ENCODE data around the gene NTM. TPM values are rescaled to one million over a fixed set of nuclear protein-coding genes. Genes with fewer than 3 reads are reported as not detected.
"Not testable (repeated sequence)": the region's sequence is repeated elsewhere in the genome, so short reads cannot be mapped to it uniquely, and the experiment has no call there.

NTM gene
- total and polyA plus RNA-seq, 12 donors: 0.43 to 3.0 (median 1.3) TPM

DNA sequence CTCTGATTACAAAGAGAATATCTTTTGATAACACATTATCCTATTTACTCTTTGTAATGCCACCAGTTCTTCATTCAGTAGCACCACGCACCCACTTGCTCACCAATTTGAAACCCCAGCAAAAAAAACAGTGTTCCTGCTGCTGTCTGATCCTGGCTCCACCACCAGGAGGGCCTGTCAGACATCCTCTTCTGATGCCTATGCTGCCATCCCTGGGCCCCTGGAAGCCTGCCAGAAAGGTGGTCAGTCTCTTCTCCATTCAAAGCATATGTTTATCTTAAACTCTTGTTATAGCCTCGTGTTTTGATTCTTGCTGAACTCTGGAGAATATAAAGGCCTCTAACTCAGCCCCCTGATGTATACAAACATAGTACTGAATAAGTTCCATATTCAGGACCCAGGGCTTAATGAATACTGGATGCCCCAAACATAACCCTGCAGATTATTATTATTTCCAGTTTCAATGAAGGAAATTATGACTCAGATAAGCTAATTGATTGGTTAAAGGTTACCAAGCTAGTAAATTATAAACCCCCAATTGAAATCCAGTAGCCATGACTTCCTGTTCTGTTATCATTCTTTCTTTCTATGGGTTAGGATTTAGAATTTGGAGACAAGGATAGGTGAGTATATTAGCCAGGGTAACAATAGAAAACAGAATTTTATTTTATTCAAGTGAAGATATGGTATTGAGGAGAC lies 116.7 kb downstream of the NTM start:
- TF ChIP-seq, protein P1, sequence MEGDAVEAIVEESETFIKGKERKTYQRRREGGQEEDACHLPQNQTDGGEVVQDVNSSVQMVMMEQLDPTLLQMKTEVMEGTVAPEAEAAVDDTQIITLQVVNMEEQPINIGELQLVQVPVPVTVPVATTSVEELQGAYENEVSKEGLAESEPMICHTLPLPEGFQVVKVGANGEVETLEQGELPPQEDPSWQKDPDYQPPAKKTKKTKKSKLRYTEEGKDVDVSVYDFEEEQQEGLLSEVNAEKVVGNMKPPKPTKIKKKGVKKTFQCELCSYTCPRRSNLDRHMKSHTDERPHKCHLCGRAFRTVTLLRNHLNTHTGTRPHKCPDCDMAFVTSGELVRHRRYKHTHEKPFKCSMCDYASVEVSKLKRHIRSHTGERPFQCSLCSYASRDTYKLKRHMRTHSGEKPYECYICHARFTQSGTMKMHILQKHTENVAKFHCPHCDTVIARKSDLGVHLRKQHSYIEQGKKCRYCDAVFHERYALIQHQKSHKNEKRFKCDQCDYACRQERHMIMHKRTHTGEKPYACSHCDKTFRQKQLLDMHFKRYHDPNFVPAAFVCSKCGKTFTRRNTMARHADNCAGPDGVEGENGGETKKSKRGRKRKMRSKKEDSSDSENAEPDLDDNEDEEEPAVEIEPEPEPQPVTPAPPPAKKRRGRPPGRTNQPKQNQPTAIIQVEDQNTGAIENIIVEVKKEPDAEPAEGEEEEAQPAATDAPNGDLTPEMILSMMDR (IDR thresholded peaks at IDR 0.05): no peak
- no peak for DNase-seq
- Histone ChIP-seq H3K27me3 (no peaks in the 10 kb centered on the region), H3K9me3 (no peaks in the 10 kb centered on the region), H3K4me1 (no peaks in the 10 kb centered on the region), H3K36me3 (no peaks in the 10 kb centered on the region), H3K27ac (no peak overlapping the region), H3K4me3 (no peak overlapping the region)
- WGBS, 2 donors: 55 to 65% methylated on average over 2 of the region's 2 CpGs
- intact Hi-C loops (cut with DNase I): no loop called here
- ATAC-seq: no peak

DNA sequence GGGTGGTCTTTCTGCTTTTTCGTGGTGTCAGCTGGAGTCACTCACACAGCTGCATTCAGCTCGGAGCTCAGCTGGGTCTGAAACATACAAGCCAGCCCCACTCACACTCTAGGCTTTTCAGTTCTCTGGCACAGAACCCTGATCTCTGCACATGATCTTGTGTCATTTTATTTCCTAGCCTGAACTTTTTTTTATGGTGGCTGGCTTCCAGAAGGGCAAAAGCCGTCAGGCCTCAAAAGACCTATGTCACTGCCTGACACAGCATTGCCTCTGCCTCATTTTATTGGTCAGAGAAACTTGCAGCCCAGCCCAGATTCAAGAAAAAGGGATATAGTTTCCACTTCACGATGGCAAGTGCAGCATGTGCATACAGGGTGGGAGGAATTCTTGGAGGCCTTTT lies 117.8 kb downstream of the NTM start:
- intact Hi-C loops (cut with DNase I): no loop called here
- DNase-seq (no peak), ATAC-seq (peak in 1 of 8 donors; percentile 64)
- TF ChIP-seq, protein P1 (IDR thresholded peaks at IDR 0.05): no peak
- 46 to 52% methylated on average over 4 of the region's 4 CpGs for WGBS, 2 donors
- H3K27ac ChIP-seq: no peak overlapping the region
- H3K27me3 ChIP-seq: no peaks in the 10 kb centered on the region
- H3K4me1 ChIP-seq: no peaks in the 10 kb centered on the region
- H3K4me3 ChIP-seq: no peak overlapping the region
- no peaks in the 10 kb centered on the region for H3K36me3 ChIP-seq
- H3K9me3 ChIP-seq: no peaks in the 10 kb centered on the region

DNA sequence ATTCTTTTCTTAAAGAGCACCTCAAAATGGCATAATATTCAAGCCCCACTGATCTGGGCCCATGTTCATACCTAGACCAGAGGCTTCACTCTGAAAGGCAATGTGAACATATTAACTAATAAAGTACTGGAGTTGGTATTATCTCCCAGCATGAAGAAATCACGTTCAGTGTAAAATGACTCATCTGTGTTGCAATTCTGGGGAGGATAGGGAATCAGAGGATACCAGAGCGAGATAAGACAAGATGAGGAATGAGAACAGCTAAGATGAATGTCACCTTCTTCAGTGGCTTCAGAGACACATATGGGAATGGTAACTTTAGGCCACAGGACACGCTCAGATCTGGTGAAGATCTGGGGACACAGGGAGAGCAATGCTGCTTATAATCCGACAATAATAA lies 121.1 kb downstream of the NTM start:
- Histone ChIP-seq H3K27ac (no peak overlapping the region), H3K27me3 (no peaks in the 10 kb centered on the region), H3K4me3 (no peak overlapping the region), H3K9me3 (no peaks in the 10 kb centered on the region), H3K36me3 (no peaks in the 10 kb centered on the region), H3K4me1 (peaks cover 0 to 9% (median 0%) of the 10 kb centered on the region in 9 donors)
- 74 to 75% methylated on average over 4 of the region's 4 CpGs for WGBS, 2 donors
- no peak for DNase-seq
- intact Hi-C loops (cut with DNase I): no loop called here
- TF ChIP-seq, protein P1 (IDR thresholded peaks at IDR 0.05): no peak
- no peak for ATAC-seq

DNA sequence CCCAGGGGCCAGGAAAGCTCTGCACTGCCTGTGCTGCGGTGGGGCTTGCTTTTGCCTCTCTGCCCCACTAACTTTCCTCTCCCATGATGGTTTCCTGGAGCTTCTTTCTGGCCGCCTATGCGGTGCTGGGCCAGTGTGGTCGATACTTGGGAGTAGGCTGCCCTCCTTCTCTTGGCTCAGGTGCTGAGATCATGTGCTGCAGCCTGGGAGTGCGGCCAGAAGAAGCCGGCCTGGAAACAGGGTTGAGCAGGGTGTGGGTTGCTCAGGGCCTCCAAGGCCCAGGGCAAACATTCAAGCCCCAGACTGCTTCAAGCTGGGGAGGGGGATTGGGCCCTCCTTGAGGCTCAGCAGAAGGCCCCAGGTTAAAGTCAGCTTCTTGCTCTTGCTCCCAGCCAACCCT lies 125.0 kb downstream of the NTM start:
- DNase-seq (peak; percentile 18 to 52), ATAC-seq (peak; percentile 77 to 94 (median 86))
- WGBS, 2 donors: 37 to 39% methylated on average over 6 of the region's 6 CpGs
- Histone ChIP-seq H3K4me3 (no peak overlapping the region), H3K36me3 (no peaks in the 10 kb centered on the region), H3K4me1 (peaks cover 0 to 9% (median 0%) of the 10 kb centered on the region in 9 donors), H3K9me3 (no peaks in the 10 kb centered on the region), H3K27ac (no peak overlapping the region), H3K27me3 (no peaks in the 10 kb centered on the region)
- intact Hi-C loops (cut with DNase I): no loop called here
- TF ChIP-seq, protein P1 (IDR thresholded peaks at IDR 0.05): no peak

DNA sequence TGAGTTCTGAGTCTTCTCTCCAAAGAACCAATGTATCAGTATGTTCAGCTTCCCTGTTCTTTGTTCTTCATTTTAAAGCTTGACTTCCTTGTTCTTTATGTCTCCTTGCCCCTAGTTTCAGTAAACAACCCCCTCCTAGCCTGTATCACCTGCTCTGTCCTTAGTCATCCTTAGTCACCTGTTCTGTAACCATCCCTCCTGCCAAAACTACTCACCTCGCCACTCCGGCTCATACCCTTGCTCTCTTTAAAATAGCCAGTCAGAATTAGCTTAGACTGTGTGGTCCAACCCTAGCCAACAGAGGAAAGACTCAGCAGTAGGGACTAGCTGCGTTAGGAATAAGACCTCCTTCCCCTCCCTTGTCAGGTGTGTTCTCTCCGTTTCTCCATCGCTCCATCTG lies 127.3 kb downstream of the NTM start:
- intact Hi-C loops (cut with DNase I); H3K4me3 ChIP-seq; DNase-seq; H3K4me1 ChIP-seq; ATAC-seq; H3K9me3 ChIP-seq; H3K36me3 ChIP-seq; H3K27ac ChIP-seq; H3K27me3 ChIP-seq: not testable (repeated sequence)
- WGBS, 2 donors: 91 to 95% methylated on average over 5 of the region's 5 CpGs
